Measurements from ENCODE around the gene DET1. TPM values are rescaled to one million over a fixed set of nuclear protein-coding genes. Genes with fewer than 3 reads are reported as not detected.

Gene DET1
- total RNA-seq, 2 experiments from 2014 or later = 2.2 to 2.8 TPM

DNA sequence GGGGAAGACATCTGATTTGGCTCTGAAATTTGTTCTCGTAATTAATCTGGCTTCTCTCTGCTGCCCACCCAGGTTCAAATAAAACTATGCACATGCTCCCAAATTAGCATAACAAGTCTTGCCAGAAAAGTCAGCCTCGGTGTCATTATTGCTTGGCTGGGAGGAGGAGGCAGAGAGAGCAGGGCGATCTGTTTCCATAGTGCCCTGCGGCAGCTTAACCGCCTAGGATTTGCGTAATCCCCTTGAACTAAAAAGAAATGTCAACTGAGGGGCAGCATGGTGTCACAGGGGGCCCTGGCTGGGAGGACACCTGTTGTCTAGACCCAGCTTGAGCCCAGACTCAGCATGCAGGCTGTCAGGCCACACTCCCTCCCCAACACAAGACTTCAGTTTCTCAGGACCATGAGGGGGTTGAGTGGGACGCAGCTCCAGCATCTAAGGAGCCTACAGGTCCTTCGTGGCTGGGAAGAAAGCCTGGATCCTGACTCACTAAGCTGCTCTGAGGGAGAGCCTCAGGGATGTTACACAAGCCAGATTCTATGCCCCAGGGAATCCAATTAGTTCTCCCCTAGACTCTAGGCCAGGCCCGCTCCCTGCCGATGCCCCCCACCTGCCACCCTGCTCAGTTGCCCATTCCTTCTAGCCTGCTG lies 61.7 kb downstream of the DET1 start:
- Mint-ChIP-seq H3K4me1 (ENCODE audit: low read depth) (no peaks in the 10 kb centered on the region), H3K4me3 (no peak overlapping the region), H3K27ac (no peak overlapping the region), H3K36me3 (ENCODE audit: low read depth) (no peaks in the 10 kb centered on the region), H3K9me3 (no peaks in the 10 kb centered on the region), H3K27me3 (no peaks in the 10 kb centered on the region)
- Histone ChIP-seq H3K27me3 (ENCODE audit: control insufficient read depth in 1 of 2, insufficient read depth in 2 of 2, low read length in 2 of 2) (no peaks in the 10 kb centered on the region), H3K9me3 (ENCODE audit: control insufficient read depth in 1 of 2, insufficient read depth in 1 of 2, low read length in 2 of 2) (no peaks in the 10 kb centered on the region), H3K27ac (ENCODE audit: low read depth in 1 of 2, low read length in 2 of 2) (no peak overlapping the region), H3K36me3 (ENCODE audit: insufficient read depth, low read length) (peaks cover 3% of the 10 kb centered on the region), H3K4me1 (ENCODE audit: insufficient read depth, low read length) (no peaks in the 10 kb centered on the region), H3K4me3 (ENCODE audit: low read length) (no peak overlapping the region)
- ChIA-PET CTCF (no interaction called here), POLR2A (no interaction called here)
- DNase-seq (no peak), ATAC-seq (ENCODE audit: poor library complexity) (no peak)
- no peak for TF ChIP-seq CTCF (IDR thresholded peaks at IDR 0.05)
- intact Hi-C loops (cut with DNase I, micrococcal nuclease) = no loop called here

- Histone ChIP-seq H3K4me3 (ENCODE audit: low read length) (no peak overlapping the region), H3K27me3 (ENCODE audit: control insufficient read depth in 1 of 2, insufficient read depth in 2 of 2, low read length in 2 of 2) (no peaks in the 10 kb centered on the region), H3K36me3 (ENCODE audit: insufficient read depth, low read length) (peaks cover 18% of the 10 kb centered on the region), H3K27ac (ENCODE audit: low read depth in 1 of 2, low read length in 2 of 2) (no peak overlapping the region), H3K9me3 (ENCODE audit: control insufficient read depth in 1 of 2, insufficient read depth in 1 of 2, low read length in 2 of 2) (no peaks in the 10 kb centered on the region), H3K4me1 (ENCODE audit: insufficient read depth, low read length) (no peaks in the 10 kb centered on the region)
- H3K36me3 Mint-ChIP-seq (ENCODE audit: low read depth) = peaks cover 9% of the 10 kb centered on the region
- POLR2A ChIA-PET = no interaction called here
- no peak for DNase-seq
- no peaks in the 10 kb centered on the region for H3K9me3 Mint-ChIP-seq
- no peaks in the 10 kb centered on the region for H3K27me3 Mint-ChIP-seq
- CTCF ChIA-PET = no interaction called here
- H3K4me1 Mint-ChIP-seq (ENCODE audit: low read depth) = no peaks in the 10 kb centered on the region
- H3K27ac Mint-ChIP-seq = no peak overlapping the region
- ATAC-seq (ENCODE audit: poor library complexity) = no peak
- no peak for TF ChIP-seq CTCF (IDR thresholded peaks at IDR 0.05)
- no peak overlapping the region for H3K4me3 Mint-ChIP-seq
- intact Hi-C loops (cut with DNase I, micrococcal nuclease) = no loop called here
Observed at GRCh38 chr15:88482263-88482662, 64.2 kb downstream of the DET1 start.

DNA sequence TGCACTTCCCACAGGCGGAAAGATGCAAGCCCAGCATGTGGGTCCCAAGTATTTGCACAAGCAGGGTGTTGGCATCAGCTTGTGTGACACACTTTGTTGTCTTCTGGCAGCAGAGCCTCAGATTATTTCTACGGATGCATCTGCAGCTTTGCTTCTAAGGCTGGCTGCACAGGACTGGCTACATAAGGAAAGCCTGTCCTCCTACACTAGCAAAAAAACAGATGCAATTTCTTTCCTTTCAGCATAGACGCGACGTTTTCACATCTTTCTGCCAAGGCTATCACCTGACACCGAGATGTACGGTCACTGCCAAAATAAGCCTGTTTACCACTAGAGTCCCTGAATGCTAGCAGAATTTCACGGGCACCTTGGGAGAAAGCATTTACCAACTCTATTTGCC lies 65.5 kb downstream of the DET1 start:
- no peaks in the 10 kb centered on the region for H3K27me3 ChIP-seq (ENCODE audit: control insufficient read depth in 1 of 2, insufficient read depth in 2 of 2, low read length in 2 of 2)
- ChIA-PET POLR2A (no interaction called here), CTCF (no interaction called here)
- Mint-ChIP-seq H3K4me3 (no peak overlapping the region), H3K27me3 (no peaks in the 10 kb centered on the region), H3K9me3 (no peaks in the 10 kb centered on the region), H3K27ac (no peak overlapping the region), H3K36me3 (ENCODE audit: low read depth) (peaks cover 22% of the 10 kb centered on the region), H3K4me1 (ENCODE audit: low read depth) (no peaks in the 10 kb centered on the region)
- no peak overlapping the region for H3K4me3 ChIP-seq (ENCODE audit: low read length)
- peaks cover 27% of the 10 kb centered on the region for H3K36me3 ChIP-seq (ENCODE audit: insufficient read depth, low read length)
- DNase-seq (no peak), ATAC-seq (ENCODE audit: poor library complexity) (no peak)
- intact Hi-C loops (cut with DNase I, micrococcal nuclease) = no loop called here
- H3K9me3 ChIP-seq (ENCODE audit: control insufficient read depth in 1 of 2, insufficient read depth in 1 of 2, low read length in 2 of 2) = no peaks in the 10 kb centered on the region
- no peaks in the 10 kb centered on the region for H3K4me1 ChIP-seq (ENCODE audit: insufficient read depth, low read length)
- no peak overlapping the region for H3K27ac ChIP-seq (ENCODE audit: low read depth in 1 of 2, low read length in 2 of 2)
- no peak for TF ChIP-seq CTCF (IDR thresholded peaks at IDR 0.05)
